Right ventricle myocardium inferior (tissue), 1 donor: Measurements from ENCODE around the gene SLC35D2. TPM values are rescaled to one million over a fixed set of nuclear protein-coding genes. Genes with fewer than 3 reads are reported as not detected.

Source experiments
- ATAC-seq: fragments of 200-7000 bp; cut with Tn5 transposase; one replicate; pipeline ENCODE4 v1.9.1; 2020; ENCODE audit warnings: mild to moderate bottlenecking, moderate library complexity
- DNase-seq: peaks from one replicate; pipeline ENCODE4 v3.0.0; 2021; ENCODE audit errors: missing footprints
- intact Hi-C: fragments of 100-400 bp; cut with DNase I; formaldehyde crosslinking; loops from one replicate; pipeline ENCODE4 v1.11.0; 2022
- total RNA-seq: library from RNA; stranded (reverse); fragmentation: NEBNext Ultra II Directional; extraction: Animal tissue kit (Norgen Biotek cat#: 25700); gene quantifications from one replicate; pipeline ENCODE4 v1.2.1, GENCODE V29; 2021
- donor health status: DM: no; HTN: yes; CAD: no; lungs with severe emphysema.

Gene SLC35D2
- total RNA-seq, 1 donor from 2014 or later: 14.7 TPM

DNA sequence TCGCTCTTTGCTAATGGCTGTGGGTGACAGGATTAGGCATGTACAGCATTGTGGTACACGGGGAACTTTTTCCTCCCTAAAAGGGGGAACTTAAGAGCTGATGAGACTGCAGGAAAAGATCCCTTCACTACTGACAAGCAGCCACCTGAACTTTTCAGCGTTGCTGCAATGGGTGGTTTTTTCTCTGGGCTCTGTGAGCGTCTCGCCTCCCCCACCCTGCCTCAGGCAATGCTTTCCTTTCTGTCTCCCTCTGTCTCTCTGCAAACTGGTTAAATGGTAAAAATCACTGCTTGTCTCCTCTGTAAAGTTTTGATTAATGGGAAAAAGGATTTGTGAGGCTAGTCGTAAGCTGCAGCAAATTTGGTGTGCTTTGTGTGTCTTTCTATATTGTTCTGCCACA is 101.9 kb downstream of the SLC35D2 start:
- ATAC-seq (no peak), DNase-seq (no peak)
- intact Hi-C loops: no loop called here

DNA sequence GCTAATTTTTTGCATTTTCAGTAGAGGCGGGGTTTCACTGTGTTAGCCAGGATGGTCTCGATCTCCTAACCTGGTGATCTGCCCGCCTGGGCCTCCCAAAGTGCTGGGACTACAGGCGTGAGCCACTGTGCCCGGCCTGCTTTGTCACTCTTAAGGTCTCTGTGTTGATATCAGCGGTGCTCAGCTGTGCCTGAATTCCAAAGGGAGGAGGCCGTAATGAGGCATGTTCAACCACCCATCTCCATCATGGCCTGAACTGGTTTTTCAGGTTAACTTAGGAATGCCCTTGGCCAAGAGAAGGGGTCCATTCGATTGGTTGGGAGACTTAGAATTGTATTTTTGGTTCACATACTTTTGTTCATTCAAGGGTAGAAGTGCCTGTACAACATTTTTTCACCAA is 103.6 kb downstream of the SLC35D2 start:
- DNase-seq (no peak), ATAC-seq (no peak)
- intact Hi-C loops: no loop called here

DNA sequence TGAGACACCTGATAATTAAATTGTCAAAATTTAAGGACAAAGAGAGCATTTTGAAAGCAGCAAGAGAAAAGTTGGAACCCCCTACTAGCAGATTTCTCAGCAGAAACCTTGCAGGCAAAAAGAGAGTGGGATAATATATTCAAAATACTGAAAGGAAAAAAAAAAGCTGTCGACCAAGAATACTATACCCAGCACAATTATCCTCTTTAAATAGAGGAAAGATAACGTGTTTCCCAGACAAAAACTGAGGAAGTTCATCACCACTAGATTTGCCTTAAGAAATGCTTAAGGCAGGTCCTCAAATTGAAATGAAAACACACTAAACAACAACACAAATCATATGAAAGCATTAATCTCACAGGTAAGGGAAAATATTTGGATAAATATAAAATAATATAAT is 108.6 kb downstream of the SLC35D2 start:
- no peak for DNase-seq
- intact Hi-C loops: no loop called here
- no peak for ATAC-seq

Other genes starting within 250 kb of the SLC35D2 start
- gene HSD17B3, start 81.5 kb downstream of the SLC35D2 start, total RNA-seq: 0.78 TPM
- 4.3 TPM for gene ZNF367, start 34.7 kb upstream of the SLC35D2 start, total RNA-seq
- 25.8 TPM for gene HABP4, start 66.5 kb upstream of the SLC35D2 start, total RNA-seq
- 14.5 TPM for gene CDC14B, start 236.1 kb upstream of the SLC35D2 start, total RNA-seq